Fibroblast of villous mesenchyme (primary cell): ENCODE results near the gene CDH23. TPM values are rescaled to one million over a fixed set of nuclear protein-coding genes. Genes with fewer than 3 reads are reported as not detected.

Experiments used
- DNase-seq: peaks from one replicate; pipeline ENCODE4 v3.0.0-alpha.2; 2010; ENCODE audit warnings: low read depth
- H3K4me3 ChIP-seq: 2 replicates; pipeline ENCODE4 v1.5.1; 2011; ENCODE audit warnings: low read depth, mild to moderate bottlenecking, low read length
- total RNA-seq: library from RNA; depleted of rRNA; stranded (reverse); fragments of >200 nt; gene quantifications from 2 replicates; pipeline ENCODE4 v1.2.3, GENCODE V29; 2012
- TF ChIP-seq, protein P1 (sequence below): IDR thresholded peaks from 2 replicates; pipeline ENCODE4 v1.5.1; 2012; ENCODE audit warnings: low read depth, mild to moderate bottlenecking, low read length; ENCODE audit not compliant: insufficient read depth

CDH23 gene
- total RNA-seq, 1 donor: under 0.01 TPM

DNA sequence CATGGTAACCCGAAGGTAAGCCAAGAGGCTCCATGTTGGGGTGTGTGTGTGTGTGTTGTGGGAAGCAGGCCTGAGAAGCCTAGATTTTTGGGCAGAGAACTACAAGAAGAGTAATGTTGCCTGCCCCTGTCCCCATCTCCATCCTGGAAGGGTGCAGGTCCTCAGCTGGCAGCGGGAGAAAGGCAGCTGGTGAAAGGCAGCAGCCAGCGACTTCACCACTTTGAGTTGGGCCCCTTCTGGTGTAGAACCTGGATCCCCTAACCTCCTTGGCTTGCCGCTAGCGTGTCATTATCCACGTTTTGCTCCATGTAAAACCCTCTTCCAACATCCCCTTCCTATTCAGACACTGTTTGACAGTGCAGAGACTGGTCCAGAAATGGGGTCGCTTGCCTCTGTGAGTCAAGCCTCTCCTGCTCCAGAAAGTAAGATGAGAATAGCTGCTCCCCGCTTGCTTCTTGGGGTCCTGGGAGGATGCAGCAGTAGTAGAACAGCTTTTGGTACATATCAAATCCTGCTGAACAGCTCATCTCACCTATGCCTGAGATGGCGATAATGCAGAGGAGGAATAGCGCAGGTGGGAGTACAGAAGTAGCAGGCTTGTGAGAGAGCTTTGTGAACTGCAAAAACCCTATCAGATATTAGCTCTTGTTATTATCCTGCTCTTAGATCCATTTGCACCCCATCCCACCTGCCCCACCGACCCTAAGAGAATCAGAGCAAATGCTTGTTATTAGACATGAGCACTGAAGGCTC lies 22.1 kb upstream of the CDH23 start:
- TF ChIP-seq, protein P1, sequence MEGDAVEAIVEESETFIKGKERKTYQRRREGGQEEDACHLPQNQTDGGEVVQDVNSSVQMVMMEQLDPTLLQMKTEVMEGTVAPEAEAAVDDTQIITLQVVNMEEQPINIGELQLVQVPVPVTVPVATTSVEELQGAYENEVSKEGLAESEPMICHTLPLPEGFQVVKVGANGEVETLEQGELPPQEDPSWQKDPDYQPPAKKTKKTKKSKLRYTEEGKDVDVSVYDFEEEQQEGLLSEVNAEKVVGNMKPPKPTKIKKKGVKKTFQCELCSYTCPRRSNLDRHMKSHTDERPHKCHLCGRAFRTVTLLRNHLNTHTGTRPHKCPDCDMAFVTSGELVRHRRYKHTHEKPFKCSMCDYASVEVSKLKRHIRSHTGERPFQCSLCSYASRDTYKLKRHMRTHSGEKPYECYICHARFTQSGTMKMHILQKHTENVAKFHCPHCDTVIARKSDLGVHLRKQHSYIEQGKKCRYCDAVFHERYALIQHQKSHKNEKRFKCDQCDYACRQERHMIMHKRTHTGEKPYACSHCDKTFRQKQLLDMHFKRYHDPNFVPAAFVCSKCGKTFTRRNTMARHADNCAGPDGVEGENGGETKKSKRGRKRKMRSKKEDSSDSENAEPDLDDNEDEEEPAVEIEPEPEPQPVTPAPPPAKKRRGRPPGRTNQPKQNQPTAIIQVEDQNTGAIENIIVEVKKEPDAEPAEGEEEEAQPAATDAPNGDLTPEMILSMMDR: no peak
- no peak overlapping the region for H3K4me3 ChIP-seq
- DNase-seq: no peak

DNA sequence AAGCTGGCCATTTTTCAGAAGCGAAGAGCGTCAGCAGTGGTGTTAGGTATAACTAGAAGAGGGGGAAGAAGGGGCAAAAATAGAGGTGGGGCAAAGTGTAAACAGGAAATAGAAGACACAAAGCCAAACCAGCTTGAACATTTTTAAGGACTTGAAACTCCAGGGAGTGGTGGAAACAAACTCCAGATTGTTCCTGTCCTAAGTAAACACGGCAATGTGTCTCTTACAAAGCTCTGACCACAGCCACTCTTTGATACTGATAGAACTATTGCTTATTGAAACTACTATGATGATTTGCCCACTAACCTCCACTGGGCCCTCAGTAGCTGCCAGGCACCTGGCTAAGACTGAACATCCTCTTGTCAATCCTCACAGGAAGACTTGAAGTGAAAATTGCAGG lies 20.8 kb upstream of the CDH23 start:
- DNase-seq: no peak
- H3K4me3 ChIP-seq: no peak overlapping the region
- TF ChIP-seq, protein P1: no peak

DNA sequence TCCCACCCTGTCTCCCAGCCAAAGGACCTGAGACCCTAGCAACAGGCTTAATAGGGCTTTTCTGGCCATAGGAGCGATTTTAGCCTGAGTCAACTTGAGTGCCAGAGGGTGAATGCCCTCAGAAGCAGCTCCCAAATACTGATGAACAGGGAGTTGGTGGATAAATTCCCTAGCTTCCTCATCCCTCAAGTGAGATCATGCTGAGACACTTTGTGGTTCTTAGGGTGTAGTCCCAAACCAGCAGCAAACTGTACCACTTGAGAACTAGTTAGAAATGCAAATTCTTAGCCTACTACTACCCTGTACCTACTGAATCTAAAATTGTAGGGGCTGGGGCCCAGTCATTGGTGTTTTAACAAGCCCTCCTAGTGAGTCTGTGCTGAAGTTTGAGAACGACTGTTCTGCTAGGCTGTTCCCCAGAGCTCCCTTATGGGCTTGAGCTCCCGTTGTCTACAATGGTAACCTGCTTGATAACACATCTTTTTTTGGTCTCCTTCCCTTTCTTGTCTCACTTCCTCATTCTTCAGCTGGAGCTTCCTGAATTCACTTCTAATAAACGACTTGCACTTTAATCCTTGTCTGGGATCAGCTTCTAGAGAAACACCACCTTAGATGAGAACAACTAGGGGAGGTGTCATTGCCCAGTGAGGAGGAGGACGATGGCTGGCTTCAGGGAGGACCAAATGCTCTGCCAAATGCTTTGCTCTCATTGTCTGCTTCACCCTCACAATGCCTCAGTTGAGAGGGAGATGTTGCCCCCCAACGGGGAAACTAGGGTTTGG lies 18.2 kb upstream of the CDH23 start:
- DNase-seq: no peak
- TF ChIP-seq, protein P1: no peak
- H3K4me3 ChIP-seq: no peak overlapping the region

DNA sequence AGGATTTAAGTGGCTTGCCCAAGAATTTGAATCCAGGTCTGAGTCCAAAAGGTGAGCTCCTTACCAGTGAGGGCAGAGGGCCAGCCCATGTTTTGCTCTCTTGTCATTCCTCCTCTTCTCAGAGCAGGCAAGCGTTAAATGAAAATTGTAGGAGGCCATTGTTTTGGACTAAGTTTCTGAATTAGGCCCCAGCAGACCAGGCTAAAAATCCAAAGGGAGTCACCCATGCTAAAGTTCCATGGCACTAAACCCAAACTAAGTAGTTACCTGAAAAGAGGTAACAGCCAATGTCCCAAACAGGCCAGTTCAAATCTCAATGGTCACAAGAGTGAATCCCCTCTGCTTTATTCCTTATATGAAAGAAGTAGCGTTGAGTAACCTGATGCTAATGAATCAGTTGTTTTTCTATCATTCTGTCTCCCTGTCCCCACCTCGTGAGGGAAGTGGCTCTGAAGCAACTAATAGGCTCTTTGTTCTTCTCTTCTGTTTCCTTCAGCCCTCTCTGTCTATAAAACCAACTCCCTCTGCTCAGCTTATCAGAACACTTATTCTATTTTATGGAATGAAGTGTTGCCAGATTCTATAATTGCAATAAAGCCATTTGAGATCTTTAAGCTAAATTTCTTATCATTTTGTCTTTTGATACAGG lies 17.5 kb upstream of the CDH23 start:
- TF ChIP-seq, protein P1: no peak
- H3K4me3 ChIP-seq: no peak overlapping the region
- DNase-seq: no peak

DNA sequence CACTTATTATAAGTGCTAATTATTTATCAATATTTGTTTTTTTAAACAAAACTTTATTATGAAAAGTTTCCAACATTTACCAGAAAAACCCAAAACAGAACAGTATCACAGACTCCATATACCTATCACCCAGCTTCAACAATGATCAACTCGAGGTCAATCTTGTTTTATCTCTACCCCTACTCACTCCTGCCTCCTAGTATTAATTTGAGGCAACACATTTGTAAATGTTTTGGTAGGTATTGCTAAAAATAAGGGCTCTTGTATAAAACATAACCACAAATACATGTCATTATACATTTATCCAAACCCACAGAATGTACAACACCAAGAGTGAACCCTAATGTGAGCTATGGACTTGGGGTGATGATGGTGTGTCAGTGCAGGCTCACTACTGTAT lies 15.9 kb upstream of the CDH23 start:
- TF ChIP-seq, protein P1: no peak
- no peak overlapping the region for H3K4me3 ChIP-seq
- no peak for DNase-seq

DNA sequence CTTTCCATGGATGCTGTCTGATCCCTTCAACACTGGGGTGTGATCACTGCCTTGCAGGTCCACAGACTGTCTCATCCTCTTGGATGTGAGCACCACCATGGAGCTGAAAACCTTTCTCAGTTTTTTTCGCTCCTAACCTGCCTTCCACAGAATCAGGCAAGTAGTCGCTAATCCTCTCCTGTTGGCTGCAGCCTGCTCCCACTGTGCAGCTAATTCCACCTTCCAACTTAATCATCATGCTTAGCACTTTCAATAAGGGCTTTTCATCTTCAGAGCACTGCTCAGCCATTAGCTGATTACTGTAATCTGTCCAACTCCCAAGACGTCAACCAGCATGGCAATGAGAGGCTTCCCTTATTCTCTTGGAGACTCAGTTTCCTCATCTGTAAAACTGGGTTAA lies 15.1 kb upstream of the CDH23 start:
- no peak for DNase-seq
- TF ChIP-seq, protein P1: no peak
- no peak overlapping the region for H3K4me3 ChIP-seq
